Measurements from ENCODE around the gene DERL3.

DERL3 gene

GRCh38 chr22:23847310-23847920 is 8.6 kb upstream of the DERL3 start:
- no peak for DNase-seq (ENCODE audit: low read depth)

GRCh38 chr22:23846081-23846469 is 7.3 kb upstream of the DERL3 start:
- DNase-seq (ENCODE audit: low read depth): no peak

- no peak for DNase-seq (ENCODE audit: low read depth)
Measured at GRCh38 chr22:23845265-23846080, 6.7 kb upstream of the DERL3 start.

- no peak for DNase-seq (ENCODE audit: low read depth)
Measured at GRCh38 chr22:23844739-23845202, 6.0 kb upstream of the DERL3 start.

GRCh38 chr22:23842599-23842998 is 3.8 kb upstream of the DERL3 start:
- no peak for DNase-seq (ENCODE audit: low read depth)

- DNase-seq (ENCODE audit: low read depth): no peak
Measured at GRCh38 chr22:23841736-23842445, 3.1 kb upstream of the DERL3 start.

GRCh38 chr22:23841292-23841691 is 2.5 kb upstream of the DERL3 start:
- DNase-seq (ENCODE audit: low read depth): no peak

- DNase-seq (ENCODE audit: low read depth): no peak
Measured at GRCh38 chr22:23840026-23840425, 1.2 kb upstream of the DERL3 start.

- no peak for DNase-seq (ENCODE audit: low read depth)
Measured at GRCh38 chr22:23837911-23838680, 710 bp downstream of the DERL3 start.

- DNase-seq (ENCODE audit: low read depth): no peak
Measured at GRCh38 chr22:23837496-23837859, 1.3 kb downstream of the DERL3 start.

- DNase-seq (ENCODE audit: low read depth): no peak
Measured at GRCh38 chr22:23836692-23837495, 1.9 kb downstream of the DERL3 start.

- no peak for DNase-seq (ENCODE audit: low read depth)
Measured at GRCh38 chr22:23836281-23836680, 2.5 kb downstream of the DERL3 start.

GRCh38 chr22:23835484-23836144 is 3.2 kb downstream of the DERL3 start:
- DNase-seq (ENCODE audit: low read depth): no peak

GRCh38 chr22:23834793-23835483 is 3.9 kb downstream of the DERL3 start:
- DNase-seq (ENCODE audit: low read depth): no peak

GRCh38 chr22:23834406-23834792 is 4.4 kb downstream of the DERL3 start:
- DNase-seq (ENCODE audit: low read depth): no peak

- no peak for DNase-seq (ENCODE audit: low read depth)
Measured at GRCh38 chr22:23833911-23834317, 4.9 kb downstream of the DERL3 start.

GRCh38 chr22:23833017-23833751 is 5.6 kb downstream of the DERL3 start:
- DNase-seq (ENCODE audit: low read depth): no peak

GRCh38 chr22:23832226-23833016 is 6.4 kb downstream of the DERL3 start:
- no peak for DNase-seq (ENCODE audit: low read depth)

- no peak for DNase-seq (ENCODE audit: low read depth)
Measured at GRCh38 chr22:23831781-23832180, 7.0 kb downstream of the DERL3 start.

Data from stimulated activated CD8-positive, alpha-beta memory T cell treated with anti-CD3 and anti-CD28 coated beads, Interleukin-7, amount 100 ng/mL, for 24 hours (primary cell).